A549 (cell line): ENCODE data around the gene KLK7.

Experiments used
- CEBPB ChIP-seq, 2 experiments: fragments of >200 bp in 1 of 2; sonication (Bioruptor Twin) in 1 of 2; formaldehyde crosslinking in 1 of 2; IDR thresholded peaks; 2 replicates each; pipeline ENCODE4 v1.6.1; 2012 to 2016
- CTCF ChIP-seq: fragments of >200 bp; sonication (Bioruptor Twin); formaldehyde crosslinking; IDR thresholded peaks from 3 replicates; pipeline ENCODE4 v1.5.1; 2016
- MAZ ChIP-seq: fragments of 150-350 bp; IDR thresholded peaks from 2 replicates; pipeline ENCODE4 v1.6.1; 2014; ENCODE audit warnings: antibody characterized with exemption, low read depth, low read length, borderline replicate concordance
- POLR2A ChIP-seq: IDR thresholded peaks from 2 replicates; pipeline ENCODE4 v1.6.1; 2012; ENCODE audit warnings: mild to moderate bottlenecking, low read length
- RAD21 ChIP-seq, 2 experiments: fragments of >200 bp in 1 of 2; sonication (Bioruptor Twin) in 1 of 2; formaldehyde crosslinking in 1 of 2; IDR thresholded peaks in 1 of 2; conservative IDR thresholded peaks in 1 of 2; 2 replicates in 1 of 2; 3 replicates in 1 of 2; pipeline ENCODE4 v1.6.1; 2012 to 2018; ENCODE audit warnings: inconsistent platforms in 1 of 2
- RCOR1 ChIP-seq: fragments of 150-350 bp; IDR thresholded peaks from 2 replicates; pipeline ENCODE4 v1.6.1; 2014; ENCODE audit warnings: antibody characterized with exemption, low read length, low read depth
- REST ChIP-seq: fragments of 200-600 bp; sonication (generic); IDR thresholded peaks from 2 replicates; pipeline ENCODE4 v1.6.1; 2016; ENCODE audit warnings: antibody characterized with exemption, mild to moderate bottlenecking, moderate library complexity
- TF ChIP-seq, protein P1 (sequence below): IDR thresholded peaks from 2 replicates; pipeline ENCODE4 v1.6.1; 2012

- TF ChIP-seq RAD21 (conservative IDR thresholded peaks at IDR 0.05 in 1 of 2, IDR thresholded peaks at IDR 0.05 in 1 of 2) = no peak
- no peak for TF ChIP-seq CTCF
- TF ChIP-seq MAZ = no peak
- no peak for TF ChIP-seq REST
- TF ChIP-seq CEBPB (IDR thresholded peaks at IDR 0.05) = no peak
- TF ChIP-seq, protein P1, sequence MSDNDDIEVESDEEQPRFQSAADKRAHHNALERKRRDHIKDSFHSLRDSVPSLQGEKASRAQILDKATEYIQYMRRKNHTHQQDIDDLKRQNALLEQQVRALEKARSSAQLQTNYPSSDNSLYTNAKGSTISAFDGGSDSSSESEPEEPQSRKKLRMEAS = no peak
- TF ChIP-seq RCOR1 = no peak
- TF ChIP-seq POLR2A = no peak
Measured at GRCh38 chr19:50933640-50934039, 50.1 kb downstream of the KLK7 start.
